Measurements from ENCODE around the gene OR4N5. TPM values are rescaled to one million over a fixed set of nuclear protein-coding genes. Genes with fewer than 3 reads are reported as not detected.
"Not testable (repeated sequence)": the region's sequence is repeated elsewhere in the genome, so short reads cannot be mapped to it uniquely, and the experiment has no call there.

The OR4N5 gene
- total and polyA plus RNA-seq, 4 experiments from 2014 or later = not detected

DNA sequence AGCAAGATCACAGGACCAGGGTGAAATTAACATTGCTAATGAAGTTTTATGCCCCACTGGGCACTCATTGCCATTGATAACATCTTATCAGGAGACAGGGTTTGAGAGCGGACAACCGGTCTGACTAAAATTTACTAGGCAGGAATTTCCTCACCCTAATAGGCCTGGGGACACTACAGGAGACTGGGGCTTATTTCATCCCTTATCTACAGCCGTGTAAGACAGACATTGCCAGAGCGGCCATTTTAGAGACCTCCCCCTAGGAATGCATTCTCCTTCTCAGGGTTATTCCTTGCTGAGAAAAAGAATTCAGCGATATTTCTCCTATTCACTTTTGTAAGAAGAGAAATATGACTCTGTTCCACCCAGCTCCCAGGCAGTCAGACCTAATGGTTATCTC lies 19.8 kb upstream of the OR4N5 start:
- Mint-ChIP-seq H3K27ac (no peak overlapping the region), H3K4me3 (no peak overlapping the region), H3K9me3 (peaks cover 10 to 37% (median 30%) of the 10 kb centered on the region in 8 donors), H3K4me1 (no peaks in the 10 kb centered on the region), H3K27me3 (peaks cover 5 to 6% of the 10 kb centered on the region in 2 donors), H3K36me3 (peaks cover 3% of the 10 kb centered on the region in 2 donors)
- H3K4me3 ChIP-seq (ENCODE audit: low read length in 2 of 2) = no peak overlapping the region
- CTCF ChIA-PET (ENCODE audit: partially characterized antibody) = no interaction called here
- intact Hi-C loops (cut with micrococcal nuclease) = no loop called here
- POLR2A ChIA-PET (ENCODE audit: partially characterized antibody) = no interaction called here
- H3K9me3 ChIP-seq (ENCODE audit: control insufficient read depth in 1 of 2, low read length in 2 of 2) = peaks cover 0 to 7% of the 10 kb centered on the region in 2 donors
- H3K27ac ChIP-seq (ENCODE audit: low read depth, low read length) = no peak overlapping the region
- no peaks in the 10 kb centered on the region for H3K27me3 ChIP-seq (ENCODE audit: insufficient read depth, low read length)
- H3K36me3 ChIP-seq (ENCODE audit: insufficient read depth, low read length) = no peaks in the 10 kb centered on the region
- H3K4me1 ChIP-seq (ENCODE audit: insufficient read depth, low read length) = no peaks in the 10 kb centered on the region
- DNase-seq = no peak

GRCh38 chr14:20143911-20144310 lies 5.3 kb downstream of the OR4N5 start:
- H3K4me3 Mint-ChIP-seq = no peak overlapping the region
- H3K4me1 ChIP-seq (ENCODE audit: insufficient read depth, low read length) = no peaks in the 10 kb centered on the region
- peaks cover 0 to 3% (median 0%) of the 10 kb centered on the region in 8 donors for H3K9me3 Mint-ChIP-seq
- POLR2A ChIA-PET (ENCODE audit: partially characterized antibody) = no interaction called here
- intact Hi-C loops (cut with micrococcal nuclease) = no loop called here
- H3K36me3 Mint-ChIP-seq = no peaks in the 10 kb centered on the region
- peaks cover 0 to 2% (median 0%) of the 10 kb centered on the region in 4 donors for H3K4me1 Mint-ChIP-seq
- H3K9me3 ChIP-seq (ENCODE audit: control insufficient read depth in 1 of 2, low read length in 2 of 2) = no peaks in the 10 kb centered on the region
- no peak overlapping the region for H3K27ac Mint-ChIP-seq
- CTCF ChIA-PET (ENCODE audit: partially characterized antibody) = no interaction called here
- peaks cover 8 to 9% of the 10 kb centered on the region in 2 donors for H3K27me3 Mint-ChIP-seq
- H3K36me3 ChIP-seq (ENCODE audit: insufficient read depth, low read length) = no peaks in the 10 kb centered on the region
- no peak overlapping the region for H3K27ac ChIP-seq (ENCODE audit: low read depth, low read length)
- H3K4me3 ChIP-seq (ENCODE audit: low read length in 2 of 2) = no peak overlapping the region
- H3K27me3 ChIP-seq (ENCODE audit: insufficient read depth, low read length) = peaks cover 7% of the 10 kb centered on the region
- DNase-seq = no peak

DNA sequence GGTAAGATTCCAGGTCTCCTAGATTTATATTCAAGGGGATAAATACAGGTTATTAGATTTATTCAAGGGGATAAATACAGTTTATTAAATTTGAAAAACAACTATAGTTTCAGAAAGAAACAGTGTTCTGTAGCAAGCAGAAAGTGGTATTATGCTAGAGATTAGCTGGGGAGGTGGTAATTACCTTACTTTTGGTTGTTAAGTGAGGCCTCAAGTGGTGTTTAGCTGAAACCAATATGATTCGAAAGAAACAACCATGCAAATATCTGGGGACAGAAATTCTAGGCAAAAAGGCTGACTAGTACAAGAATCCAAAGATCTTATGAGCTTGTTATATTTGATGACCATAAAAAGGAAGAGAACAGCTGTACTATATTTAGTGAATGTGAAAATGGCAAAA lies 6.2 kb downstream of the OR4N5 start:
- Histone ChIP-seq H3K36me3 (ENCODE audit: insufficient read depth, low read length) (no peaks in the 10 kb centered on the region), H3K4me3 (ENCODE audit: low read length in 2 of 2) (no peak overlapping the region), H3K27ac (ENCODE audit: low read depth, low read length) (no peak overlapping the region), H3K27me3 (ENCODE audit: insufficient read depth, low read length) (peaks cover 7% of the 10 kb centered on the region), H3K9me3 (ENCODE audit: control insufficient read depth in 1 of 2, low read length in 2 of 2) (no peaks in the 10 kb centered on the region), H3K4me1 (ENCODE audit: insufficient read depth, low read length) (no peaks in the 10 kb centered on the region)
- no peak overlapping the region for H3K4me3 Mint-ChIP-seq
- intact Hi-C loops (cut with micrococcal nuclease) = no loop called here
- DNase-seq = no peak
- ChIA-PET POLR2A (ENCODE audit: partially characterized antibody) (no interaction called here), CTCF (ENCODE audit: partially characterized antibody) (no interaction called here)
- no peak overlapping the region for H3K27ac Mint-ChIP-seq
- H3K36me3 Mint-ChIP-seq = no peaks in the 10 kb centered on the region
- H3K4me1 Mint-ChIP-seq = peaks cover 0 to 2% (median 0%) of the 10 kb centered on the region in 4 donors
- H3K9me3 Mint-ChIP-seq = peaks cover 0 to 3% (median 0%) of the 10 kb centered on the region in 8 donors
- H3K27me3 Mint-ChIP-seq = peaks cover 7 to 9% of the 10 kb centered on the region in 2 donors

- H3K27me3 ChIP-seq (ENCODE audit: insufficient read depth, low read length) = no peaks in the 10 kb centered on the region
- POLR2A ChIA-PET (ENCODE audit: partially characterized antibody) = no interaction called here
- CTCF ChIA-PET (ENCODE audit: partially characterized antibody) = no interaction called here
- no peak overlapping the region for H3K27ac ChIP-seq (ENCODE audit: low read depth, low read length)
- no peaks in the 10 kb centered on the region for H3K36me3 ChIP-seq (ENCODE audit: insufficient read depth, low read length)
- H3K4me3 ChIP-seq (ENCODE audit: low read length in 2 of 2) = no peak overlapping the region
- Mint-ChIP-seq H3K27me3 (peaks cover 3% of the 10 kb centered on the region in 2 donors), H3K4me1 (no peaks in the 10 kb centered on the region), H3K36me3 (peaks cover 1 to 12% of the 10 kb centered on the region in 2 donors), H3K27ac (no peak overlapping the region), H3K9me3 (peaks cover 6 to 56% (median 35%) of the 10 kb centered on the region in 8 donors), H3K4me3 (no peak overlapping the region)
- intact Hi-C loops (cut with micrococcal nuclease) = no loop called here
- no peaks in the 10 kb centered on the region for H3K4me1 ChIP-seq (ENCODE audit: insufficient read depth, low read length)
- H3K9me3 ChIP-seq (ENCODE audit: control insufficient read depth in 1 of 2, low read length in 2 of 2) = peaks cover 0 to 17% of the 10 kb centered on the region in 2 donors
- no peak for DNase-seq
Measured at GRCh38 chr14:20164462-20164861, 25.8 kb downstream of the OR4N5 start.

DNA sequence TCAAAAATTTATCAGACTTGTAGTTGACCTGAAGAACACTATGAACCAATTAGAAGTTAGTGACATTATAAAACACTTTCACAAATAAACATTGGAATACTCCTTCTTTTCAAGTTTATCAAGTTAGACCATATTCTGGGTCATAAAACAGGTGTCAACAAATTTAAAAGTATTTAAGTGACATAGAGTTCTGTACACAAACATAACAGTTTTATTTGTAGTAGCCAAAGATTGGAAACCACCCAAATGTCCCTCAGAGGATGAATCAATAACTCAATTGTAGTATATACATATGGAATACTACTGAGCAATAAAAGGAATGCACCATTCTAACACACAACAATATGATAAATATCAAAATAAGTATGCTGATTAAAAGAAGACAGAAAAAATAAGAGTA lies 28.5 kb downstream of the OR4N5 start:
- Mint-ChIP-seq H3K4me1 (no peaks in the 10 kb centered on the region), H3K4me3 (no peak overlapping the region), H3K27me3 (peaks cover 3% of the 10 kb centered on the region in 2 donors), H3K9me3 (peaks cover 4 to 55% (median 32%) of the 10 kb centered on the region in 8 donors), H3K36me3 (peaks cover 1 to 12% of the 10 kb centered on the region in 2 donors), H3K27ac (no peak overlapping the region)
- H3K27ac ChIP-seq (ENCODE audit: low read depth, low read length) = no peak overlapping the region
- H3K27me3 ChIP-seq (ENCODE audit: insufficient read depth, low read length) = no peaks in the 10 kb centered on the region
- CTCF ChIA-PET (ENCODE audit: partially characterized antibody) = no interaction called here
- H3K36me3 ChIP-seq (ENCODE audit: insufficient read depth, low read length) = no peaks in the 10 kb centered on the region
- intact Hi-C loops (cut with micrococcal nuclease) = no loop called here
- DNase-seq = no peak
- no peaks in the 10 kb centered on the region for H3K4me1 ChIP-seq (ENCODE audit: insufficient read depth, low read length)
- H3K4me3 ChIP-seq (ENCODE audit: low read length in 2 of 2) = no peak overlapping the region
- POLR2A ChIA-PET (ENCODE audit: partially characterized antibody) = no interaction called here
- H3K9me3 ChIP-seq (ENCODE audit: control insufficient read depth in 1 of 2, low read length in 2 of 2) = peaks cover 0 to 17% of the 10 kb centered on the region in 2 donors

- H3K4me3 ChIP-seq (ENCODE audit: low read length in 2 of 2); CTCF ChIA-PET (ENCODE audit: partially characterized antibody); POLR2A ChIA-PET (ENCODE audit: partially characterized antibody); H3K27ac ChIP-seq (ENCODE audit: low read depth, low read length); intact Hi-C loops (cut with micrococcal nuclease); H3K4me1 Mint-ChIP-seq; H3K36me3 Mint-ChIP-seq; DNase-seq; H3K27me3 ChIP-seq (ENCODE audit: insufficient read depth, low read length); H3K4me3 Mint-ChIP-seq; H3K27ac Mint-ChIP-seq; H3K36me3 ChIP-seq (ENCODE audit: insufficient read depth, low read length); H3K4me1 ChIP-seq (ENCODE audit: insufficient read depth, low read length); H3K27me3 Mint-ChIP-seq; H3K9me3 ChIP-seq (ENCODE audit: control insufficient read depth in 1 of 2, low read length in 2 of 2): not testable (repeated sequence)
- peaks cover 3 to 32% (median 16%) of the 10 kb centered on the region in 8 donors for H3K9me3 Mint-ChIP-seq
Measured at GRCh38 chr14:20169852-20170251, 31.2 kb downstream of the OR4N5 start.

GRCh38 chr14:20174205-20174604 lies 35.6 kb downstream of the OR4N5 start:
- H3K4me1 Mint-ChIP-seq; H3K4me1 ChIP-seq (ENCODE audit: insufficient read depth, low read length); H3K4me3 ChIP-seq (ENCODE audit: low read length in 2 of 2); H3K9me3 ChIP-seq (ENCODE audit: control insufficient read depth in 1 of 2, low read length in 2 of 2); intact Hi-C loops (cut with micrococcal nuclease); H3K27ac Mint-ChIP-seq; H3K9me3 Mint-ChIP-seq; CTCF ChIA-PET (ENCODE audit: partially characterized antibody); H3K27me3 ChIP-seq (ENCODE audit: insufficient read depth, low read length); H3K4me3 Mint-ChIP-seq; H3K36me3 ChIP-seq (ENCODE audit: insufficient read depth, low read length); H3K27ac ChIP-seq (ENCODE audit: low read depth, low read length); H3K36me3 Mint-ChIP-seq; POLR2A ChIA-PET (ENCODE audit: partially characterized antibody); H3K27me3 Mint-ChIP-seq; DNase-seq: not testable (repeated sequence)

DNA sequence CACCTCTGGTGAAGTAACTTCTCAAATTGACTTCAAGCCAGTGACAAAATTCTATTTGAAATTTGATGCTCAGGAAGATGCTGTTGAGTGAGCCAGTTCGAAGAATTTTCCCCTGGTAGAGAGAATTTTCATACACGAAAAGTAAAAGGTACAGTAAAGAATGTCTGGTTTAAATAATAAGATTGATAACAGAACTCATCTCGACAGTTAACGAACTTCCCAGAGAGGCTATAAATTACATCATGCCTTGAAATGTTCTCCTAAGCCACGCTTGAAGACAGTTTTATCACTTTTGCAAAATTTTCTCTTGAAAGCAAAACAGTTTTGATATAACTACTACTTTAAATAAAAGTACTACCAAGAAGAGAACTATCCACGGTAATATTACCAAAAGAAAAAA lies 37.7 kb downstream of the OR4N5 start:
- no peaks in the 10 kb centered on the region for H3K9me3 ChIP-seq (ENCODE audit: control insufficient read depth in 1 of 2, low read length in 2 of 2)
- no peaks in the 10 kb centered on the region for H3K36me3 Mint-ChIP-seq

More for the DNA sequence above, 37.7 kb downstream of the OR4N5 start:
- peaks cover 0 to 3% (median 0%) of the 10 kb centered on the region in 4 donors for H3K4me1 Mint-ChIP-seq
- H3K4me1 ChIP-seq (ENCODE audit: insufficient read depth, low read length) = no peaks in the 10 kb centered on the region
- peaks cover 0 to 4% (median 0%) of the 10 kb centered on the region in 8 donors for H3K9me3 Mint-ChIP-seq
- H3K4me3 ChIP-seq (ENCODE audit: low read length in 2 of 2) = no peak overlapping the region
- no peak for DNase-seq
- peaks cover 5 to 7% of the 10 kb centered on the region in 2 donors for H3K27me3 Mint-ChIP-seq
- H3K27ac ChIP-seq (ENCODE audit: low read depth, low read length) = no peak overlapping the region
- ChIA-PET POLR2A (ENCODE audit: partially characterized antibody) (no interaction called here), CTCF (ENCODE audit: partially characterized antibody) (no interaction called here)
- H3K27ac Mint-ChIP-seq = no peak overlapping the region
- no peak overlapping the region for H3K4me3 Mint-ChIP-seq
- H3K36me3 ChIP-seq (ENCODE audit: insufficient read depth, low read length) = no peaks in the 10 kb centered on the region
- intact Hi-C loops (cut with micrococcal nuclease) = no loop called here
- no peaks in the 10 kb centered on the region for H3K27me3 ChIP-seq (ENCODE audit: insufficient read depth, low read length)

All from CD4-positive, alpha-beta memory T cell (primary cell).